HG02678 (cell line): ENCODE data around the gene MSANTD4.
"Not testable (repeated sequence)": the region's sequence is repeated elsewhere in the genome, so short reads cannot be mapped to it uniquely, and the experiment has no call there.

Source experiments
- ATAC-seq: cut with Tn5 transposase; IDR thresholded peaks from one replicate; pipeline ENCODE4 v1.9.1; 2021; ENCODE audit warnings: mild to moderate bottlenecking, moderate library complexity; ENCODE audit not compliant: unreplicated experiment

MSANTD4 gene

GRCh38 chr11:106014620-106015019 is 7.4 kb downstream of the MSANTD4 start:
- no peak for ATAC-seq

DNA sequence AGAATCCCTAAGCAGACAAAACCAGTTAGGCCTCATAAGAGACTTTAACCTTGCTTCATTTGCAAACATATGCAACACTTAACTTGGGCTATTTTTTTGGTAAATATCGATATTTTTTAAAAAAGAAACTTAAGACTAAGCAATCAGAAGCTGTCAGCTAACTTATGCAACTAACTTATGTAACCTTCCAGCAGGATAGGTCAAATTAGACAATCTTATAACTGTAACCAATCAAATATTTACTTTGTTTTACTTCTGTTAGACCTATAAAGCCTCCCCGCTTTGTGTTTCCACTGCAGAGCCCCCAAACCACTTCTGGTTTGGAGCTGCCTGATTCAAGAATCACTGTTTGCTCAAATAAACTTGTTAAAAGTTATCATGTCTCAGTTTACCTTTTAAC is 8.0 kb downstream of the MSANTD4 start:
- ATAC-seq, result no peak

DNA sequence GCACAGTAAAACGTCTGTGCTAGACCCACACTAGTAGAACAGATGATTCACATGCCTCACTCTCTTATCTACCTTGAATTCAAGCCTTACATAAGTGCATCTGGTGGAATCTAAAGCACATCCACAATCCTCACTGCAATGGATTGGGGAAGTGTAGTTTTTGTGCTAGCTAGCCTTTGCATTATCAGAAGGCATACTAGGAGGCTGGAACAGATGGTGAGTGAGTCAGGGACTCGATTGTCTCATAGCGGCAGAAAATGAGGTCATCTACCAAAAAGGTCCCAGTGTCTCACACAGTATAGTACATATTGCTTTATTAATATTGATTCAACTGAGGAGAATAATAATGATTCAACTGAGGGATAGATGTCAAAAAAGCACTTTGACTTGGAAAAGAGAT is 9.3 kb downstream of the MSANTD4 start:
- ATAC-seq, result no peak

DNA sequence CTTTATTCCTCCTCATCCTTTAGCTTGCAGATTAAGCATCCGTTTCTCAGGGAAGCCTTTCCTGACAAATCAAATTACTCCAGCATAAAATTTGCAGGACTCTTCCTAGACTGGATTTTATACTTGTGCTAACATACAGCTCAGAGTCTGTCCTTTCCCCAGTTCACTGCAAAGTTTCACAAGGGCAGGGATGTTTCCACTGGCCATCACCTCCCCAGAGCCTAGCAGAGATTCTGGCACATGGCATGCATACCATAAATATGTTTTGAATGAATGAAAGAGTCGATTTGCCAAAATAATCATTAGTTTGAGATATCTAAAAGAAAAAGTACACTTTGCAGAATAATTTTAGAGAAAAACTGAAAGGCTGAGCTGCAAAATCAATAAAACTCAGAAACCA is 10.6 kb downstream of the MSANTD4 start:
- ATAC-seq, result no peak

- not testable (repeated sequence) for ATAC-seq
Measured at GRCh38 chr11:106003094-106003493, 18.9 kb downstream of the MSANTD4 start.

- no peak for ATAC-seq
Measured at GRCh38 chr11:106001304-106002012, 20.6 kb downstream of the MSANTD4 start.

GRCh38 chr11:105991888-105992287 is 30.2 kb downstream of the MSANTD4 start:
- no peak for ATAC-seq

DNA sequence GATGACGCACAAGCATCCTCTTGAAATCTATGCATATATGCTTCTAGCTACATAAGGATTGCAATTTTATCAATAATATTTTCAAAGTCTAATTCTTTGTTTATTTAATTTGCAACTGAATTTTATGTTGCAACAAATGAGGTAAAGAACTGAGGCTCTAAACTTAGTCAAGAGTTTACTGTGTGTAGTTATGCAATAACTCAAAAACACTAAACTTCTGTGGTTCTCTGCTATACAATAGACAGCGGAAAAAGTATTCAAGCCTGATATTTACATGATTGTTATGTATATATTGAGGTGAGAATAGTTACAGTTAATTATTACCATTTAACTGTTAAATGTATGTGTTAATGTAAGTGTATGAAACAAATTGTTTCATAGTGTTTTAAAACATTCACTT is 32.9 kb downstream of the MSANTD4 start:
- no peak for ATAC-seq

GRCh38 chr11:105988197-105988596 is 33.8 kb downstream of the MSANTD4 start:
- ATAC-seq, result no peak

- ATAC-seq, result no peak
Measured at GRCh38 chr11:105986554-105986953, 35.5 kb downstream of the MSANTD4 start.

DNA sequence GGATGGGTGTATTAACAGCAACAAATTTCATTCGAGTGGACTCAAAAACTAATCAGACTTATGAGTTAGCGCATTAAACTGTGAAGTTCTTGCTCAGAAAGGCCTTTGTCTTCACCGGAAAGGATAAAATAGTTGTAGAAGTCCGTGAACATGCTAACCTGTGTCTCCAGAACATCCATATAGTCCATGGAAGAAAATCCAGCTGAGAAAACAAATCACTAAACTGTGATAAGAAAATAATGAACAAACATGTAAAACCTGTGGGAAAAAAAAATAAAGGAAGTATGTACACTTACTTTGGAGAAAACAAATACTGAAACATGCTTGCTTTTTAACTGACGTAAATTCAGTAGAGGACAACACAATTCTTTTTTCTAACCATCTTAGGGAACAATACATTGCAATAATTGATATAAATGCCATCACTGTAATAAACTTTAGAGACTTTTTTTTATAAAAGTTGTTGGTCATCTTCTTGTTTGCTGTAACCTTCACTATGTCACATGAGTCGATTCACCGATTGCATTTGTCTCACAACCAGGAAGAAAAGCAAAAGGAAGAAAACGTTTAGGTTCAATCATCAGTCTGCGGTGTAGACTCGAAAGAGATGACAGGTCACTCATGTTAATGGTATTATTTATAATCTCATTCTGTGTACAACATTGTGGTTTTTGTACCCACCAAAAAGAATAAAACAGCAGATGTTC is 41.9 kb downstream of the MSANTD4 start:
- ATAC-seq, result no peak

DNA sequence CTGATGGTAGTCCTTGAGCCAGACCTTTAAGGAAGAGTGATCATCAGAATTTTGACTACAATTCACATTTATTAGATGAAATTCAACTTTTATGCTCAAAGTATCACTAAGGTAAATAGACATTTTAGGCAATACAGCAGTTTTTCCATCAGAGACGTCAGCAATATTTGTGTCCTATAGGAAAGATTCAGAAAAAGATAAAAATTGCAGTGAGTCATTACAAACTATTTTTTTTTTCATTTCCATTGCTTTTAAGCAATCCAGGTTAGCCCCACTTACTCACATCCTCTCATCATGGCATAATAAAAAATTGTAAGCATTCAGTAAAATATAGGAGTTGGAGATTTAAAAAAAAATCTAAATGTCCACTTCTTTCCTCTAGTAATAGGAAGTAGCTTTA is 46.9 kb downstream of the MSANTD4 start:
- no peak for ATAC-seq

GRCh38 chr11:105969756-105970155 is 52.3 kb downstream of the MSANTD4 start:
- ATAC-seq, result no peak

GRCh38 chr11:105968021-105968697 is 53.9 kb downstream of the MSANTD4 start:
- ATAC-seq, result no peak

GRCh38 chr11:105960252-105961245 is 61.5 kb downstream of the MSANTD4 start:
- ATAC-seq, result no peak
